Ovary (tissue), 3 donors: ENCODE results near the gene CSMD2.

ENCODE experiments used
- CTCF ChIP-seq, 3 donors: fragments of 450-650 bp in 2 of 3; fragments of 200-600 bp in 1 of 3; IDR thresholded peaks; one replicate each; pipeline versions ENCODE4 v1.5.1 to v1.8.0; 2016 to 2022; ENCODE audit warnings: antibody characterized with exemption in 3 of 3, mild to moderate bottlenecking in 1 of 3
- EP300 ChIP-seq: sonication (generic); formaldehyde crosslinking; IDR thresholded peaks from one replicate; pipeline ENCODE4 v1.6.1; 2017; ENCODE audit warnings: antibody characterized with exemption
- donor health status: DM: no; HTN: no; CAD: no.

DNA sequence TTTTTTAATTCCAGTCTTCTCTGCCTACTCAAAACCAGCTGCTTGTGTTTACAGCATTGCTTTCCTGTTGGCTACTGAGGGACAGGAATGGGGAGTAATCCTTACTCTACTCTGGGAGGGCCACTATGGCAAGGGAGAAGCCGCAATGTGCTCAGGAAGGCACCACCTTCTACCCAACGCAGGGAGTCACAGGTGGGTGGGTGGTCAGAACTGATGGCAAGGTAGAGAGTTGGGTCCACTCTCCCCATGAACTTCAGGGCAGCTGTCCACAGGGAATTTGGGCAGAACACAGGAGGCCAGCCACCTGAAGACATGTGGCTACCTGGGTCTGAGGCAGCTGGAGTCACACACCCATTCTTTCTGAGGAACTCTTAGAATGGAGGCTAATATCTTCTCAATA is 341.6 kb downstream of the CSMD2 start:
- no peak for TF ChIP-seq CTCF (IDR thresholded peaks at IDR 0.05)
- no peak for TF ChIP-seq EP300
